Stimulated activated naive B cell treated with anti-CD40 and anti-IgM and Interleukin-4, amounts not matched to agents 10 μg/mL and 1 μg/mL and 100 μg/mL, for 72 hours (primary cell): ENCODE data around the gene GGTA1.
"Not testable (repeated sequence)": the region's sequence is repeated elsewhere in the genome, so short reads cannot be mapped to it uniquely, and the experiment has no call there.

Experiments
- ATAC-seq, 2 donors: fragments of 150-1000 bp; cut with Tn5 transposase; replicated peaks; 2 replicates each; pipeline ENCODE4 v1.10.0; 2021; ENCODE audit warnings: moderate library complexity in 1 of 2
- DNase-seq: peaks from one replicate; pipeline ENCODE4 v3.0.0; 2021
- H3K27ac Mint-ChIP-seq: one replicate; pipeline ENCODE4 v1.8.0; 2022; ENCODE audit warnings: mild to moderate bottlenecking, mixed read lengths
- H3K27me3 Mint-ChIP-seq, 2 donors: one replicate each; pipeline ENCODE4 v1.8.0; 2022; ENCODE audit warnings: mixed read lengths in 2 of 2
- H3K36me3 Mint-ChIP-seq, 2 donors: one replicate each; pipeline ENCODE4 v1.8.0; 2022; ENCODE audit warnings: mixed read lengths in 2 of 2, mild to moderate bottlenecking in 1 of 2
- H3K4me1 Mint-ChIP-seq, 2 donors: one replicate each; pipeline ENCODE4 v1.8.0; 2022; ENCODE audit warnings: mixed read lengths in 2 of 2, mild to moderate bottlenecking in 1 of 2
- H3K4me3 Mint-ChIP-seq, 2 donors: one replicate each; pipeline ENCODE4 v1.8.0; 2022; ENCODE audit warnings: mild to moderate bottlenecking in 2 of 2, mixed read lengths in 2 of 2, moderate library complexity in 1 of 2
- H3K9me3 Mint-ChIP-seq, 2 donors: one replicate each; pipeline ENCODE4 v1.8.0; 2022; ENCODE audit warnings: mixed read lengths in 2 of 2, mild to moderate bottlenecking in 1 of 2

GGTA1 gene

GRCh38 chr9:121513166-121513565, 13.5 kb upstream of the GGTA1 start:
- ATAC-seq, H3K4me3 Mint-ChIP-seq, H3K27ac Mint-ChIP-seq, H3K4me1 Mint-ChIP-seq, DNase-seq: not testable (repeated sequence)
- Mint-ChIP-seq H3K9me3 (peaks cover 5 to 12% of the 10 kb centered on the region in 2 donors), H3K36me3 (peaks cover 0 to 14% of the 10 kb centered on the region in 2 donors), H3K27me3 (peaks cover 10% of the 10 kb centered on the region in 2 donors)

- Mint-ChIP-seq H3K27ac (no peak overlapping the region), H3K4me3 (no peak overlapping the region), H3K9me3 (peaks cover 8 to 16% of the 10 kb centered on the region in 2 donors), H3K4me1 (peaks cover 6% of the 10 kb centered on the region in 2 donors), H3K36me3 (peaks cover 3 to 16% of the 10 kb centered on the region in 2 donors), H3K27me3 (peaks cover 8% of the 10 kb centered on the region in 2 donors)
- DNase-seq (no peak), ATAC-seq (no peak)
Measured at GRCh38 chr9:121510766-121511550, 11.3 kb upstream of the GGTA1 start.

GRCh38 chr9:121509180-121509579, 9.5 kb upstream of the GGTA1 start:
- Mint-ChIP-seq H3K9me3 (peaks cover 7 to 11% of the 10 kb centered on the region in 2 donors), H3K4me3 (no peak overlapping the region), H3K27ac (no peak overlapping the region), H3K27me3 (peaks cover 6 to 25% of the 10 kb centered on the region in 2 donors), H3K4me1 (peaks cover 6% of the 10 kb centered on the region in 2 donors), H3K36me3 (peaks cover 3 to 11% of the 10 kb centered on the region in 2 donors)
- no peak for DNase-seq
- ATAC-seq = no peak

GRCh38 chr9:121508415-121508814, 8.8 kb upstream of the GGTA1 start:
- H3K36me3 Mint-ChIP-seq = peaks cover 3 to 13% of the 10 kb centered on the region in 2 donors
- H3K27me3 Mint-ChIP-seq = peaks cover 11 to 31% of the 10 kb centered on the region in 2 donors
- ATAC-seq (no peak), DNase-seq (no peak)
- H3K4me1 Mint-ChIP-seq = peaks cover 4% of the 10 kb centered on the region in 2 donors
- H3K9me3 Mint-ChIP-seq = peaks cover 7 to 9% of the 10 kb centered on the region in 2 donors
- H3K27ac Mint-ChIP-seq = no peak overlapping the region
- no peak overlapping the region for H3K4me3 Mint-ChIP-seq

- H3K36me3 Mint-ChIP-seq = peaks cover 3 to 8% of the 10 kb centered on the region in 2 donors
- H3K27me3 Mint-ChIP-seq = peaks cover 21 to 40% of the 10 kb centered on the region in 2 donors
- peaks cover 4 to 5% of the 10 kb centered on the region in 2 donors for H3K9me3 Mint-ChIP-seq
- no peak for ATAC-seq
- peaks cover 2 to 8% of the 10 kb centered on the region in 2 donors for H3K4me1 Mint-ChIP-seq
- no peak for DNase-seq
- no peak overlapping the region for H3K4me3 Mint-ChIP-seq
- H3K27ac Mint-ChIP-seq = no peak overlapping the region
Measured at GRCh38 chr9:121505903-121506735, 6.5 kb upstream of the GGTA1 start.

DNA sequence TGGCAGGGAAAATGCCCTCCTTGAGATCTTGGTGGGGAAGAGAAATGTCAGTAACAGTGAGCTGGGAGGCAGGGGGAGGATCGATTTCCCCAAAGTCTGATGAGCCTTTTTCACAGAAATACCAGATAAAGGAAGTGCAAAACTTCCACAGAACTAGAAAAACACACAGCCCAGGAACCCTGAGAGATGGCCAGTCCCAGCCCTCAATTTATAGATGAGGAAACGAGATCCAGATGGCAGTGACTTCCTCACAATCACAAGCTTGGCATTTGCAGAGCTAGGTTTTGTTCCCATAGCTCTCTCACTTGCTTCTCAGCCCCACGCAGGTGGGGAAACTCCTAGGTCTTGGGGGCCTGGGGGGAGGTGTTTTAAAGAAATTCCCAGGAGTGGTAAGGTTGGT, 3.8 kb upstream of the GGTA1 start:
- ATAC-seq (no peak), DNase-seq (no peak)
- Mint-ChIP-seq H3K36me3 (peaks cover 3 to 8% of the 10 kb centered on the region in 2 donors), H3K4me1 (peaks cover 13 to 26% of the 10 kb centered on the region in 2 donors), H3K4me3 (no peak overlapping the region), H3K27me3 (peaks cover 42 to 59% of the 10 kb centered on the region in 2 donors), H3K9me3 (peaks cover 4 to 5% of the 10 kb centered on the region in 2 donors), H3K27ac (no peak overlapping the region)

DNA sequence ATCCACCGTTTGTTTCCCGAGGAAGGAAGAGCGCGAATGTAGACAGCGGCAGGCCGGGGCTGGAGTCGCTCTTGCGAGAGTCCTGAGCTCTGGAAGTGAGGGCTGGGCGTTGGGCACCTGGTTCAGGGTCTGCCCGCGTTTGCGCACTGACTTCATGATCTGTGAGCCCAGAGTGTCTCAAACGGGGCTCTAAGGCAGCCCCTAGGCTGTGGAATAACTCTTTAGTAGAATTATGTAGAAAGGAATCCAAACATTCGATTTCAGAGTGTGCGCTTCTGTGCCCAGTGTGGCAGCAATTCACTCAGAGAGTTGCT, 478 bp upstream of the GGTA1 start:
- H3K27me3 Mint-ChIP-seq = peaks cover 52 to 61% of the 10 kb centered on the region in 2 donors

GRCh38 chr9:121499177-121499426, 542 bp downstream of the GGTA1 start:
- peak in 1 of 2 donors; percentile 2 for ATAC-seq
- Mint-ChIP-seq H3K36me3 (peaks cover 4 to 12% of the 10 kb centered on the region in 2 donors), H3K27me3 (peaks cover 52 to 53% of the 10 kb centered on the region in 2 donors), H3K9me3 (peaks cover 5 to 10% of the 10 kb centered on the region in 2 donors), H3K27ac (no peak overlapping the region), H3K4me3 (peak overlapping the region; percentile 77 to 85), H3K4me1 (peaks cover 30 to 44% of the 10 kb centered on the region in 2 donors)
- no peak for DNase-seq

More for the DNA sequence above, 478 bp upstream of the GGTA1 start:
- no peak for ATAC-seq
- H3K36me3 Mint-ChIP-seq = peaks cover 4 to 12% of the 10 kb centered on the region in 2 donors
- peak overlapping the region; percentile 77 to 85 for H3K4me3 Mint-ChIP-seq
- no peak for DNase-seq
- H3K4me1 Mint-ChIP-seq = peaks cover 24 to 37% of the 10 kb centered on the region in 2 donors
- no peak overlapping the region for H3K27ac Mint-ChIP-seq
- H3K9me3 Mint-ChIP-seq = peaks cover 4 to 9% of the 10 kb centered on the region in 2 donors

GRCh38 chr9:121498487-121499176, 1.0 kb downstream of the GGTA1 start:
- peak overlapping the region; percentile 77 to 85 for H3K4me3 Mint-ChIP-seq
- H3K9me3 Mint-ChIP-seq = peaks cover 7 to 12% of the 10 kb centered on the region in 2 donors
- H3K27ac Mint-ChIP-seq = no peak overlapping the region
- H3K36me3 Mint-ChIP-seq = peaks cover 4 to 13% of the 10 kb centered on the region in 2 donors
- H3K4me1 Mint-ChIP-seq = peaks cover 33 to 49% of the 10 kb centered on the region in 2 donors
- ATAC-seq = peak; percentile 10 to 15
- DNase-seq = no peak
- H3K27me3 Mint-ChIP-seq = peaks cover 48 to 49% of the 10 kb centered on the region in 2 donors

DNA sequence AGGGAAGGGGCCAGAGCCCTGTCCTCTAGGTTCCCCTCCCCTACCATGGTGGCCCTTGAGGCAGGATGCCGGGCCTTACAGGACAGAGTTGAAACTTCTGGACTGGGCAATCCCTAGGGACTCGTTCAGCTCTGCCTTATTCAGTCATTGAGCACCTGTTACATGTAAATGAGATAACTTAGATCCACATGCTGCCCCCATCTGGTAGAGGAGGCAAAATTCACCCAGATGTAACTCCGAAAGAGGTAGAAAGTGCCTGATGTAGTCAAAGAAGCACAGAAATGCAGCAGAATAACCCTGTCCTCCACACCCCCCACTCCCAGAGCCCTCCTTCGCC, 1.5 kb downstream of the GGTA1 start:
- peak overlapping the region; percentile 77 to 85 for H3K4me3 Mint-ChIP-seq
- no peak overlapping the region for H3K27ac Mint-ChIP-seq
- H3K27me3 Mint-ChIP-seq = peaks cover 43 to 44% of the 10 kb centered on the region in 2 donors
- peaks cover 34 to 54% of the 10 kb centered on the region in 2 donors for H3K4me1 Mint-ChIP-seq
- ATAC-seq = peak; percentile 76 to 77
- H3K9me3 Mint-ChIP-seq = peaks cover 7 to 12% of the 10 kb centered on the region in 2 donors
- DNase-seq = peak; percentile 74
- H3K36me3 Mint-ChIP-seq = peaks cover 4 to 12% of the 10 kb centered on the region in 2 donors

- H3K27ac Mint-ChIP-seq = no peak overlapping the region
- peaks cover 4 to 12% of the 10 kb centered on the region in 2 donors for H3K36me3 Mint-ChIP-seq
- peaks cover 32 to 51% of the 10 kb centered on the region in 2 donors for H3K4me1 Mint-ChIP-seq
- peaks cover 7 to 12% of the 10 kb centered on the region in 2 donors for H3K9me3 Mint-ChIP-seq
- ATAC-seq = no peak
- H3K4me3 Mint-ChIP-seq = no peak overlapping the region
- H3K27me3 Mint-ChIP-seq = peaks cover 36% of the 10 kb centered on the region in 2 donors
- no peak for DNase-seq
Measured at GRCh38 chr9:121495976-121496375, 3.7 kb downstream of the GGTA1 start.

DNA sequence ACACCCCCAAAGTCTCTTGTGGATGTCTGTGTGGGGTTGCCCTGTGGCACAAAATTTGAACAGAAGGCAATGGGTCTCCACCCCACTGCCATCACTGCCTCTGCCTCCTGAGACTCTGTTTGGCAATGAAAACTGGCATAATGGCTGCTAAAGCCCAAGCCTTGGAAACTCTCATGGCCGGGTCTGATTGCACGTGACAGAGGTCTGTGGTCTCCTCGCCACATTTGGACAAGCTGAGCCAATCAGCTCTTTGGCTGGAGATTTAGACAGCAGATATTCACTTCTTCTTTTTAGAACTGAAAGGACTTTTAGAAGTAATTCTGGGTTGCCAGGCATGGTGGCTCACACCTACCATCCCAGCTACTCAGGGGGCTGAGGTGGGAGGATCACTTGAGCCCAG, 5.5 kb downstream of the GGTA1 start:
- Mint-ChIP-seq H3K9me3 (peaks cover 7 to 12% of the 10 kb centered on the region in 2 donors), H3K4me3 (peak overlapping the region in 1 of 2 donors; percentile 57), H3K27ac (peak overlapping the region; percentile 70), H3K27me3 (peaks cover 21 to 22% of the 10 kb centered on the region in 2 donors), H3K4me1 (peaks cover 30 to 41% of the 10 kb centered on the region in 2 donors), H3K36me3 (peaks cover 4 to 12% of the 10 kb centered on the region in 2 donors)
- DNase-seq (peak; percentile 23), ATAC-seq (peak; percentile 59 to 76)

- no peak overlapping the region for H3K4me3 Mint-ChIP-seq
- DNase-seq (no peak), ATAC-seq (no peak)
- peaks cover 5 to 10% of the 10 kb centered on the region in 2 donors for H3K9me3 Mint-ChIP-seq
- H3K36me3 Mint-ChIP-seq = peaks cover 2 to 9% of the 10 kb centered on the region in 2 donors
- H3K27ac Mint-ChIP-seq = no peak overlapping the region
- H3K4me1 Mint-ChIP-seq = peaks cover 21 to 32% of the 10 kb centered on the region in 2 donors
- H3K27me3 Mint-ChIP-seq = no peaks in the 10 kb centered on the region
Measured at GRCh38 chr9:121491111-121491510, 8.5 kb downstream of the GGTA1 start.

- Mint-ChIP-seq H3K4me3 (no peak overlapping the region), H3K27me3 (no peaks in the 10 kb centered on the region), H3K4me1 (peaks cover 33 to 45% of the 10 kb centered on the region in 2 donors), H3K27ac (no peak overlapping the region), H3K36me3 (peaks cover 0 to 3% of the 10 kb centered on the region in 2 donors), H3K9me3 (peaks cover 2 to 3% of the 10 kb centered on the region in 2 donors)
- ATAC-seq = no peak
- no peak for DNase-seq
Measured at GRCh38 chr9:121489344-121489743, 10.3 kb downstream of the GGTA1 start.
